Measurements from ENCODE around the gene CIDEC.

CIDEC gene

GRCh38 chr3:9879830-9880549 lies at the start of gene CIDEC:
Gene CIDEC (minus strand): TSS chr3:9880253. CDS start chr3:9878486, 1,767 bp downstream.
- DNase-seq = no peak

- no peak for DNase-seq
Observed at GRCh38 chr3:9928158-9928557, 48.1 kb upstream of the CIDEC start.

- DNase-seq = no peak
Observed at GRCh38 chr3:9918261-9919038, 38.4 kb upstream of the CIDEC start.

- no peak for DNase-seq
Observed at GRCh38 chr3:9917820-9918219, 37.8 kb upstream of the CIDEC start.

GRCh38 chr3:9916734-9917680 lies 37.0 kb upstream of the CIDEC start, which contains the start of gene IL17RC:
Gene IL17RC (plus strand): TSS chr3:9917098. CDS start chr3:9917316, 218 bp downstream.
- DNase-seq = peak; percentile 54

- no peak for DNase-seq
Observed at GRCh38 chr3:9916346-9916733, 36.3 kb upstream of the CIDEC start.

GRCh38 chr3:9915254-9916141 lies 35.4 kb upstream of the CIDEC start:
- DNase-seq = peak; percentile 37

GRCh38 chr3:9914559-9915253 lies 34.7 kb upstream of the CIDEC start:
- no peak for DNase-seq

GRCh38 chr3:9914011-9914410 lies 34.0 kb upstream of the CIDEC start:
- no peak for DNase-seq

- DNase-seq = no peak
Observed at GRCh38 chr3:9913601-9914000, 33.5 kb upstream of the CIDEC start.

- no peak for DNase-seq
Observed at GRCh38 chr3:9912294-9912935, 32.4 kb upstream of the CIDEC start.

- no peak for DNase-seq
Observed at GRCh38 chr3:9911863-9912262, 31.8 kb upstream of the CIDEC start.

- DNase-seq = no peak
Observed at GRCh38 chr3:9909221-9910013, 29.4 kb upstream of the CIDEC start.

GRCh38 chr3:9908286-9908685 lies 28.2 kb upstream of the CIDEC start:
- DNase-seq = no peak

GRCh38 chr3:9906480-9906879 lies 26.4 kb upstream of the CIDEC start:
- DNase-seq = no peak

- no peak for DNase-seq
Observed at GRCh38 chr3:9903904-9904303, 23.9 kb upstream of the CIDEC start.

- DNase-seq = no peak
Observed at GRCh38 chr3:9903238-9903624, 23.2 kb upstream of the CIDEC start.

GRCh38 chr3:9902372-9903237 lies 22.6 kb upstream of the CIDEC start, which contains the start of gene IL17RE:
Gene IL17RE (plus strand): TSS chr3:9902848. CDS start chr3:9902933, 85 bp downstream.
- no peak for DNase-seq

- no peak for DNase-seq
Observed at GRCh38 chr3:9901967-9902366, 21.9 kb upstream of the CIDEC start.

Measured in activated CD8-positive, alpha-beta memory T cell treated with anti-CD3 and anti-CD28 coated beads, Interleukin-2, amount 50 U/mL, for 4 hours (primary cell).